ENCODE data around the gene SORL1. TPM values are rescaled to one million over a fixed set of nuclear protein-coding genes. Genes with fewer than 3 reads are reported as not detected.

Gene SORL1
- total RNA-seq, 1 experiment from 2014 or later, result 68.3 TPM

- DNase-seq, result no peak
- Mint-ChIP-seq H3K36me3 (ENCODE audit: insufficient read depth in 1 of 3, low read depth in 3 of 3) (peaks cover 17 to 59% (median 34%) of the 10 kb centered on the region in 3 experiments), H3K4me3 (no peak overlapping the region), H3K9me3 (no peaks in the 10 kb centered on the region), H3K27me3 (ENCODE audit: low read depth) (no peaks in the 10 kb centered on the region), H3K27ac (peak overlapping the region in 2 of 3 experiments; percentile 49 to 86; a peak in 4 of 7 replicates), H3K4me1 (peaks cover 50 to 58% of the 10 kb centered on the region in 2 experiments)
- Histone ChIP-seq H3K79me1 (ENCODE audit: insufficient read depth, low read depth, low read length, poor library complexity, severe bottlenecking) (peaks cover 2% of the 10 kb centered on the region), H3K4me1 (ENCODE audit: insufficient read depth, low read length) (peaks cover 12% of the 10 kb centered on the region), H3K4ac (ENCODE audit: low read depth, low read length) (no peak overlapping the region), H3K23me2 (ENCODE audit: insufficient read length, low read depth, low read length, poor library complexity, severe bottlenecking) (no peaks in the 10 kb centered on the region), H3T11ph (ENCODE audit: low read length) (no peak overlapping the region), H2AK5ac (ENCODE audit: insufficient read length, low read length) (no peak overlapping the region), H2BK12ac (ENCODE audit: insufficient read length, low read depth, low read length) (no peak overlapping the region), H3K18ac (ENCODE audit: insufficient read length, low read depth, low read length) (no peak overlapping the region), H4K20me1 (ENCODE audit: control insufficient read depth, insufficient read depth, insufficient read length) (no peaks in the 10 kb centered on the region), H3K23ac (ENCODE audit: insufficient read length, low read depth, low read length) (no peak overlapping the region), H2BK20ac (ENCODE audit: low read depth, low read length, poor library complexity, severe bottlenecking) (no peak overlapping the region), H3K27me3 (ENCODE audit: insufficient read depth, low read length) (no peaks in the 10 kb centered on the region), H3K79me2 (ENCODE audit: insufficient read depth, low read length) (peaks cover 2% of the 10 kb centered on the region; the same call in 1 of the 2 replicates), H3K14ac (ENCODE audit: insufficient read depth, low read length) (no peak overlapping the region), H4K8ac (replicated peaks; ENCODE audit: insufficient read length, low read depth, low read length) (no peak overlapping the region), H3K56ac (ENCODE audit: insufficient read length, low read depth, low read length) (no peak overlapping the region), H3K9me3 (ENCODE audit: control insufficient read depth, low read depth, low read length) (no peaks in the 10 kb centered on the region), H4K91ac (ENCODE audit: insufficient read length, low read depth, low read length) (no peak overlapping the region), H2BK120ac (ENCODE audit: low read depth, low read length, poor library complexity, severe bottlenecking) (no peak overlapping the region), H3K9ac (ENCODE audit: extremely low read depth, insufficient read length, low read length) (no peak overlapping the region), H3K4me2 (ENCODE audit: insufficient read depth, insufficient read length, low read length) (no peak overlapping the region), H2BK5ac (ENCODE audit: insufficient read length, low read length) (no peak overlapping the region), H2BK15ac (ENCODE audit: low read depth, low read length) (no peak overlapping the region), H2AFZ (ENCODE audit: low read length) (no peak overlapping the region), H4K5ac (ENCODE audit: insufficient read length, low read depth, low read length) (no peak overlapping the region), H3K27ac (ENCODE audit: insufficient read length, low read depth, low read length) (no peak overlapping the region)
- no peak for TF ChIP-seq CTCF (conservative IDR thresholded peaks at IDR 0.05)
- no CpG with 5 or more reads among the region's 8 CpGs for WGBS (ENCODE audit: extremely low coverage, insufficient read length, low lambda C conversion rate)
These were observed 21.1 kb downstream of the SORL1 start for GRCh38 chr11:121473064-121473777.

Measured in H9 (cell line).